ENCODE measurements around the gene TMEM132D.

TMEM132D gene

GRCh38 chr12:129771238-129771637, 132.6 kb downstream of the TMEM132D start:
- H3K4me3 ChIP-seq (ENCODE audit: low read depth, low read length): peak overlapping the region; percentile 6
- no peaks in the 10 kb centered on the region for H3K9me3 ChIP-seq (ENCODE audit: control insufficient read depth, insufficient read depth, low read length)
- peaks cover 27% of the 10 kb centered on the region for H3K4me1 ChIP-seq (ENCODE audit: control insufficient read depth, insufficient read depth, low read length)
- no peaks in the 10 kb centered on the region for H3K36me3 ChIP-seq (ENCODE audit: control insufficient read depth, insufficient read depth, low read length)
- H3K27me3 ChIP-seq (ENCODE audit: control insufficient read depth, insufficient read depth, low read length): no peaks in the 10 kb centered on the region
- no peak overlapping the region for H3K9ac ChIP-seq (ENCODE audit: low read depth, low read length)

GRCh38 chr12:129765719-129766118, 138.1 kb downstream of the TMEM132D start:
- H3K36me3 ChIP-seq (ENCODE audit: control insufficient read depth, insufficient read depth, low read length): no peaks in the 10 kb centered on the region
- no peaks in the 10 kb centered on the region for H3K27me3 ChIP-seq (ENCODE audit: control insufficient read depth, insufficient read depth, low read length)
- peaks cover 4% of the 10 kb centered on the region for H3K4me1 ChIP-seq (ENCODE audit: control insufficient read depth, insufficient read depth, low read length)
- H3K9ac ChIP-seq (ENCODE audit: low read depth, low read length): no peak overlapping the region
- H3K9me3 ChIP-seq (ENCODE audit: control insufficient read depth, insufficient read depth, low read length): no peaks in the 10 kb centered on the region
- H3K4me3 ChIP-seq (ENCODE audit: low read depth, low read length): no peak overlapping the region

GRCh38 chr12:129762436-129762835, 141.4 kb downstream of the TMEM132D start:
- Histone ChIP-seq H3K27me3 (ENCODE audit: control insufficient read depth, insufficient read depth, low read length) (no peaks in the 10 kb centered on the region), H3K4me1 (ENCODE audit: control insufficient read depth, insufficient read depth, low read length) (no peaks in the 10 kb centered on the region), H3K4me3 (ENCODE audit: low read depth, low read length) (no peak overlapping the region), H3K9ac (ENCODE audit: low read depth, low read length) (no peak overlapping the region), H3K9me3 (ENCODE audit: control insufficient read depth, insufficient read depth, low read length) (no peaks in the 10 kb centered on the region), H3K36me3 (ENCODE audit: control insufficient read depth, insufficient read depth, low read length) (no peaks in the 10 kb centered on the region)

GRCh38 chr12:129753586-129753985, 150.2 kb downstream of the TMEM132D start:
- Histone ChIP-seq H3K9me3 (ENCODE audit: control insufficient read depth, insufficient read depth, low read length) (no peaks in the 10 kb centered on the region), H3K9ac (ENCODE audit: low read depth, low read length) (no peak overlapping the region), H3K36me3 (ENCODE audit: control insufficient read depth, insufficient read depth, low read length) (no peaks in the 10 kb centered on the region), H3K4me3 (ENCODE audit: low read depth, low read length) (no peak overlapping the region), H3K27me3 (ENCODE audit: control insufficient read depth, insufficient read depth, low read length) (no peaks in the 10 kb centered on the region), H3K4me1 (ENCODE audit: control insufficient read depth, insufficient read depth, low read length) (no peaks in the 10 kb centered on the region)

- H3K36me3 ChIP-seq (ENCODE audit: control insufficient read depth, insufficient read depth, low read length): no peaks in the 10 kb centered on the region
- H3K27me3 ChIP-seq (ENCODE audit: control insufficient read depth, insufficient read depth, low read length): no peaks in the 10 kb centered on the region
- no peak overlapping the region for H3K9ac ChIP-seq (ENCODE audit: low read depth, low read length)
- H3K4me3 ChIP-seq (ENCODE audit: low read depth, low read length): no peak overlapping the region
- no peaks in the 10 kb centered on the region for H3K4me1 ChIP-seq (ENCODE audit: control insufficient read depth, insufficient read depth, low read length)
- H3K9me3 ChIP-seq (ENCODE audit: control insufficient read depth, insufficient read depth, low read length): no peaks in the 10 kb centered on the region
These were observed 153.4 kb downstream of the TMEM132D start for GRCh38 chr12:129750421-129750820.

- H3K36me3 ChIP-seq (ENCODE audit: control insufficient read depth, insufficient read depth, low read length): no peaks in the 10 kb centered on the region
- no peaks in the 10 kb centered on the region for H3K9me3 ChIP-seq (ENCODE audit: control insufficient read depth, insufficient read depth, low read length)
- H3K9ac ChIP-seq (ENCODE audit: low read depth, low read length): no peak overlapping the region
- H3K4me1 ChIP-seq (ENCODE audit: control insufficient read depth, insufficient read depth, low read length): no peaks in the 10 kb centered on the region
- no peak overlapping the region for H3K4me3 ChIP-seq (ENCODE audit: low read depth, low read length)
- H3K27me3 ChIP-seq (ENCODE audit: control insufficient read depth, insufficient read depth, low read length): no peaks in the 10 kb centered on the region
These were observed 157.5 kb downstream of the TMEM132D start for GRCh38 chr12:129746318-129746717.

- Histone ChIP-seq H3K9ac (ENCODE audit: low read depth, low read length) (no peak overlapping the region), H3K4me3 (ENCODE audit: low read depth, low read length) (no peak overlapping the region), H3K36me3 (ENCODE audit: control insufficient read depth, insufficient read depth, low read length) (peaks cover 4% of the 10 kb centered on the region), H3K4me1 (ENCODE audit: control insufficient read depth, insufficient read depth, low read length) (peaks cover 2% of the 10 kb centered on the region), H3K27me3 (ENCODE audit: control insufficient read depth, insufficient read depth, low read length) (no peaks in the 10 kb centered on the region), H3K9me3 (ENCODE audit: control insufficient read depth, insufficient read depth, low read length) (no peaks in the 10 kb centered on the region)
These were observed 174.7 kb downstream of the TMEM132D start for GRCh38 chr12:129729170-129729569.

GRCh38 chr12:129727100-129727499, 176.7 kb downstream of the TMEM132D start:
- Histone ChIP-seq H3K27me3 (ENCODE audit: control insufficient read depth, insufficient read depth, low read length) (no peaks in the 10 kb centered on the region), H3K9ac (ENCODE audit: low read depth, low read length) (no peak overlapping the region), H3K4me1 (ENCODE audit: control insufficient read depth, insufficient read depth, low read length) (no peaks in the 10 kb centered on the region), H3K4me3 (ENCODE audit: low read depth, low read length) (no peak overlapping the region), H3K9me3 (ENCODE audit: control insufficient read depth, insufficient read depth, low read length) (no peaks in the 10 kb centered on the region), H3K36me3 (ENCODE audit: control insufficient read depth, insufficient read depth, low read length) (no peaks in the 10 kb centered on the region)

- Histone ChIP-seq H3K4me1 (ENCODE audit: control insufficient read depth, insufficient read depth, low read length) (peaks cover 10% of the 10 kb centered on the region), H3K27me3 (ENCODE audit: control insufficient read depth, insufficient read depth, low read length) (no peaks in the 10 kb centered on the region), H3K4me3 (ENCODE audit: low read depth, low read length) (no peak overlapping the region), H3K9ac (ENCODE audit: low read depth, low read length) (no peak overlapping the region), H3K36me3 (ENCODE audit: control insufficient read depth, insufficient read depth, low read length) (no peaks in the 10 kb centered on the region), H3K9me3 (ENCODE audit: control insufficient read depth, insufficient read depth, low read length) (no peaks in the 10 kb centered on the region)
These were observed 180.6 kb downstream of the TMEM132D start for GRCh38 chr12:129723260-129723659.

GRCh38 chr12:129720618-129721017, 183.2 kb downstream of the TMEM132D start:
- no peaks in the 10 kb centered on the region for H3K36me3 ChIP-seq (ENCODE audit: control insufficient read depth, insufficient read depth, low read length)
- no peak overlapping the region for H3K9ac ChIP-seq (ENCODE audit: low read depth, low read length)

GRCh38 chr12:129719416-129719815, 184.4 kb downstream of the TMEM132D start:
- H3K4me3 ChIP-seq (ENCODE audit: low read depth, low read length): no peak overlapping the region
- H3K4me1 ChIP-seq (ENCODE audit: control insufficient read depth, insufficient read depth, low read length): peaks cover 10% of the 10 kb centered on the region
- H3K36me3 ChIP-seq (ENCODE audit: control insufficient read depth, insufficient read depth, low read length): no peaks in the 10 kb centered on the region
- H3K9me3 ChIP-seq (ENCODE audit: control insufficient read depth, insufficient read depth, low read length): no peaks in the 10 kb centered on the region
- no peak overlapping the region for H3K9ac ChIP-seq (ENCODE audit: low read depth, low read length)
- no peaks in the 10 kb centered on the region for H3K27me3 ChIP-seq (ENCODE audit: control insufficient read depth, insufficient read depth, low read length)

More at GRCh38 chr12:129720618-129721017, 183.2 kb downstream of the TMEM132D start:
- Histone ChIP-seq H3K27me3 (ENCODE audit: control insufficient read depth, insufficient read depth, low read length) (no peaks in the 10 kb centered on the region), H3K4me1 (ENCODE audit: control insufficient read depth, insufficient read depth, low read length) (peaks cover 10% of the 10 kb centered on the region), H3K4me3 (ENCODE audit: low read depth, low read length) (no peak overlapping the region), H3K9me3 (ENCODE audit: control insufficient read depth, insufficient read depth, low read length) (no peaks in the 10 kb centered on the region)

GRCh38 chr12:129717438-129717837, 186.4 kb downstream of the TMEM132D start:
- no peaks in the 10 kb centered on the region for H3K36me3 ChIP-seq (ENCODE audit: control insufficient read depth, insufficient read depth, low read length)
- no peaks in the 10 kb centered on the region for H3K9me3 ChIP-seq (ENCODE audit: control insufficient read depth, insufficient read depth, low read length)
- no peaks in the 10 kb centered on the region for H3K27me3 ChIP-seq (ENCODE audit: control insufficient read depth, insufficient read depth, low read length)
- no peak overlapping the region for H3K4me3 ChIP-seq (ENCODE audit: low read depth, low read length)
- no peak overlapping the region for H3K9ac ChIP-seq (ENCODE audit: low read depth, low read length)
- peaks cover 10% of the 10 kb centered on the region for H3K4me1 ChIP-seq (ENCODE audit: control insufficient read depth, insufficient read depth, low read length)

GRCh38 chr12:129716825-129717224, 187.0 kb downstream of the TMEM132D start:
- H3K36me3 ChIP-seq (ENCODE audit: control insufficient read depth, insufficient read depth, low read length): no peaks in the 10 kb centered on the region
- H3K9me3 ChIP-seq (ENCODE audit: control insufficient read depth, insufficient read depth, low read length): no peaks in the 10 kb centered on the region
- peaks cover 10% of the 10 kb centered on the region for H3K4me1 ChIP-seq (ENCODE audit: control insufficient read depth, insufficient read depth, low read length)
- no peak overlapping the region for H3K4me3 ChIP-seq (ENCODE audit: low read depth, low read length)
- H3K27me3 ChIP-seq (ENCODE audit: control insufficient read depth, insufficient read depth, low read length): no peaks in the 10 kb centered on the region
- H3K9ac ChIP-seq (ENCODE audit: low read depth, low read length): no peak overlapping the region

Data from iPS-15b (cell line).